Stimulated activated effector memory CD8-positive, alpha-beta T cell treated with anti-CD3 and anti-CD28 coated beads, Interleukin-12 subunit alpha, Interleukin-12 subunit beta, amount 100 ng/mL, for 72 hours (primary cell): Measurements from ENCODE around the gene IL1RL2.
A peak's percentile ranks its signal among the peaks of the same experiment; 100 is the strongest.

Experiments used
- ATAC-seq: fragments of 150-1000 bp; cut with Tn5 transposase; 2 replicates; pipeline ENCODE4 v1.10.0; 2021
- DNase-seq, 2 donors: peaks; one replicate each; pipeline ENCODE4 v3.0.0; 2021 to 2022; ENCODE audit warnings: low spot score in 2 of 2
- H3K27ac Mint-ChIP-seq: one replicate; pipeline ENCODE4 v1.8.0; 2022; ENCODE audit warnings: mild to moderate bottlenecking, mixed read lengths
- H3K36me3 Mint-ChIP-seq: one replicate; pipeline ENCODE4 v1.8.0; 2022; ENCODE audit warnings: mild to moderate bottlenecking, mixed read lengths
- H3K4me1 Mint-ChIP-seq: one replicate; pipeline ENCODE4 v1.8.0; 2022; ENCODE audit warnings: mixed read lengths
- H3K4me3 Mint-ChIP-seq: one replicate; pipeline ENCODE4 v1.8.0; 2022; ENCODE audit warnings: mild to moderate bottlenecking, mixed read lengths
- H3K9me3 Mint-ChIP-seq: one replicate; pipeline ENCODE4 v1.8.0; 2022; ENCODE audit warnings: mixed read lengths

Gene IL1RL2

DNA sequence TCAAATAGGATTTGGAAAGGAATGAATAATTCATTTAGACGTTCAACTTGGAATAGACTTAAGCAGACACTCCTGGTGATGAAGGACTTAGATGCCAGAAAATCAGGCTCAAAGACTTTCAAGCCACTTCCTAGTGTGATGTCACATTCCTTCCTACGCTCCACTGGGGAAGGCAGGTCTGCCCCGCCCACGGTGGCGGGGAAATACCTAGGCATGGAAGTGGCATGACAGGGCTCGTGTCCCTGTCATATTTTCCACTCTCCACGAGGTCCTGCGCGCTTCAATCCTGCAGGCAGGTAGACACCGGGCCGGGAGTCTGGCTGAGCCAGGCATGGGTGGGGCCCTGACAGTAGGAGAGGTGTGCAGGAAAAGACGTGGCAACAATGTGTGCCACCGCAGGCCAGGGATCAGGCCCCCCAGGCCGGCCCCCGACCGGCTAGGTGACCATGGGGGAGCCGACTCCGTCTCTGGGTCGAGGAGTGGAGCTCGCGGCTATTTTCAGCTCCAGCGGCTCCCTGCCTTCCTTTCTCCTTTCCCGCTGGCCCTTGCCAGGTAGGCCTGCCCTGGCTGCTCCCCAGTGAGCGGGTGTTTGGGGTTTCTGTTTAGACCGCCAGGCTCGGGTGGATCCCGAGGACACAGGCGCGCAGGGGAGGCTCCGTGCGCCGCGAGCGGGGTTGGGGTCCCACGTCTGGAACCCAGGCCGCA lies at the start of gene IL1RL2:
TSS of gene IL1RL2 (plus strand) at position 233 of the 705 bp plus-strand sequence. CDS start 845 bp downstream, outside the sequence.
- H3K4me1 Mint-ChIP-seq: peaks cover 8% of the 10 kb centered on the region
- DNase-seq (no peak), ATAC-seq (no peak)
- H3K36me3 Mint-ChIP-seq: peaks cover 6% of the 10 kb centered on the region
- peak within 1 kb of the TSS; percentile 73 for H3K4me3 Mint-ChIP-seq
- H3K9me3 Mint-ChIP-seq: no peaks in the 10 kb centered on the region
- peak within 1 kb of the TSS; percentile 45 for H3K27ac Mint-ChIP-seq

DNA sequence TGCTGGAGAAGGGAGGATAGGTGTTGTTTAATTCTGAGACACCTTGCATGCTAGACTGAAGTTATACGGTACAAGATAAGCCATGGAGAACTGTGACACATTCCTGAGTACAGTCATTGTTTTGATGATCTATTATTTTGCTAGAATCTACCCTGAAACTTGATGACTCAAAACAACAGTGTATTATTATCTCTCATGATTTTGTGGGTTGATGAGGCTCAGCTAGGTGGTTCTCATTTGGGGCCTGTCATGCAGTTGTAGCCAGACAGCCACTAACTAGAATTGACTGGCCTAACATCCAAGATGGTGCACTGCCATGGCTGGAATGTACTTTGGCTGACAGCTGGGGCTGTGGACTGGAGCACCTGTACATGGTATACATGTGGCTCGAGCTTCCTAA lies 49.7 kb upstream of the IL1RL2 start:
- peak in 1 of 2 donors; percentile 65 for DNase-seq
- ATAC-seq: peak; percentile 97
- Mint-ChIP-seq H3K27ac (peak overlapping the region; percentile 80), H3K4me1 (peaks cover 42% of the 10 kb centered on the region), H3K36me3 (peaks cover 6% of the 10 kb centered on the region), H3K9me3 (peaks cover 2% of the 10 kb centered on the region), H3K4me3 (peak overlapping the region; percentile 21)

GRCh38 chr2:102138331-102138730 lies 48.5 kb upstream of the IL1RL2 start:
- Mint-ChIP-seq H3K4me1 (peaks cover 47% of the 10 kb centered on the region), H3K4me3 (no peak overlapping the region), H3K36me3 (peaks cover 6% of the 10 kb centered on the region), H3K9me3 (no peaks in the 10 kb centered on the region), H3K27ac (peak overlapping the region; percentile 1)
- DNase-seq (no peak), ATAC-seq (peak; percentile 44)

GRCh38 chr2:102139851-102140250 lies 47.0 kb upstream of the IL1RL2 start:
- Mint-ChIP-seq H3K27ac (no peak overlapping the region), H3K4me3 (no peak overlapping the region), H3K9me3 (peaks cover 2% of the 10 kb centered on the region), H3K36me3 (peaks cover 6% of the 10 kb centered on the region), H3K4me1 (peaks cover 47% of the 10 kb centered on the region)
- DNase-seq (no peak), ATAC-seq (no peak)

DNA sequence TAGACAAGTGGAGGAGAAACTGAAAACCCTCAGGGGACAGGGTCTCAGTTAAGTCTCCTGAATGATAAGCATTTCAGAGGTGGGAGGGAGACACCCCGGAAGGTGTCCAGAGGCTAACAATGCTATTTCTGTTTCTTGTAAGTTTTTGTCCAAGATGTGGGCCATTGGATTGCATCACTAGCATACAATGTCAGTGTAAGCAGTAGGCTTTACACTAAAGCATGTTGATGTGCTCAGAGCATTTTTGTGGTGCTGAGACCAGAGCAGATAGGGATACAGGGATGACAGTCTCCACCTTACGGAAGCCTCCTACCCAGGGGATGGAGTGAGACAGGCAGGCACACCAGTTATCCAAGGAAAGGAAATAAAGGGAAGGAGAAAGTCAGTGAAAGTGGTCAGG lies 46.4 kb upstream of the IL1RL2 start:
- Mint-ChIP-seq H3K9me3 (peaks cover 7% of the 10 kb centered on the region), H3K4me1 (peaks cover 47% of the 10 kb centered on the region), H3K4me3 (no peak overlapping the region), H3K27ac (no peak overlapping the region), H3K36me3 (peaks cover 6% of the 10 kb centered on the region)
- ATAC-seq (no peak), DNase-seq (peak in 1 of 2 donors; percentile 42)

- Mint-ChIP-seq H3K9me3 (peaks cover 11% of the 10 kb centered on the region), H3K4me1 (peaks cover 47% of the 10 kb centered on the region), H3K36me3 (peaks cover 6% of the 10 kb centered on the region), H3K27ac (no peak overlapping the region), H3K4me3 (peak overlapping the region; percentile 56)
- no peak for ATAC-seq
- DNase-seq: peak in 1 of 2 donors; percentile 47
These were observed 45.5 kb upstream of the IL1RL2 start for GRCh38 chr2:102141011-102141943.

DNA sequence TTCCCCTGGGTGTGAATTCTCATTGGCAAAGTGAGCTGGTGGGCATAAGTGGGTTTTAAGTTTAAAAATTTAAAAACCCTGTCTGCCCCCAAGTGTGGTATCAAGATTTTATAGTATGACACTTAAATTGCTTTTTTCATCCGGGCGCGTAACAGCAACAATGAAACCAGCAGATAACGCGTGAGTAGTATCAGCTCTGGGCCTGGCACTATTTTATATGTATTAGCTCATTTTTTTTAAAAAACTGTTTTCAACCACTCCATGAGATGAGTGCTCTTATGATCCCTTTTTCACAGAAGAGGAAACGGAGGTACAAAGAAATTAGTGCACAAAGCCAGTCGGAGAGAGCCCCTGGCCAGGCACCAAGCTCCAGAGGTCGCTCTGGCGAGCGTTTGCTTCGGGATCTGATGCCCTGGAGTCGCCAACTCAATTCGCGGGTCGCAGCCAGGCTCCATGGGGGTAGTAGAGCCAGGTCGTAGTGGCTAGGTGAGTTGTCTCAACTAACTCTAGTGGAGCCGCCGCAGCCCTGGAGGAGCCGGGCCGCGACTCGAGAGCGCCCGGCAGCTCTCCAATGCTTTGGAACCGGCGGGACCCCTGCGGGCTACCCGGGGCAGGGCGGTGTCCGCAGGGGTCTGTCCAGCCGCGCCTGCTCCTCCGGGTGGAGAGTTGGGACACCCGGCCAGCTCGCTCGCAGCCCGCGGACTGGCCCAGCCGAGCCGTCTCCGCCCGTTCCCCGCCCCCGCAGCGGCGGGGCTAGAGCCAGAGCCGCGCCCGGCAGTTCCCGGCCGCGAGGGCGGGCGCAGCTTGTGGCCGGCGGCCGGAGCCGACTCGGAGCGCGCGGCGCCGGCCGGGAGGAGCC lies 44.6 kb upstream of the IL1RL2 start, which contains the start of gene IL1R1:
TSS of gene IL1R1 (plus strand) at position 777 of the 859 bp plus-strand sequence. CDS start 14,979 bp downstream, outside the sequence.
- ATAC-seq: peak; percentile 58
- Mint-ChIP-seq H3K36me3 (peaks cover 8% of the 10 kb centered on the region), H3K4me1 (peaks cover 43% of the 10 kb centered on the region), H3K27ac (no peak within 1 kb of the TSS), H3K9me3 (peaks cover 15% of the 10 kb centered on the region), H3K4me3 (peak within 1 kb of the TSS; percentile 56)
- peak in 1 of 2 donors; percentile 47 for DNase-seq

GRCh38 chr2:102142829-102143449 lies 43.9 kb upstream of the IL1RL2 start:
- Mint-ChIP-seq H3K4me3 (peak overlapping the region; percentile 56), H3K4me1 (peaks cover 43% of the 10 kb centered on the region), H3K36me3 (peaks cover 16% of the 10 kb centered on the region), H3K27ac (no peak overlapping the region), H3K9me3 (peaks cover 16% of the 10 kb centered on the region)
- DNase-seq: peak in 1 of 2 donors; percentile 43
- ATAC-seq: peak; percentile 14

- Mint-ChIP-seq H3K9me3 (peaks cover 17% of the 10 kb centered on the region), H3K4me1 (peaks cover 43% of the 10 kb centered on the region), H3K4me3 (peak overlapping the region; percentile 56), H3K36me3 (peaks cover 19% of the 10 kb centered on the region), H3K27ac (no peak overlapping the region)
- peak in 1 of 2 donors; percentile 45 for DNase-seq
- no peak for ATAC-seq
These were observed 43.3 kb upstream of the IL1RL2 start for GRCh38 chr2:102143450-102143985.

- peaks cover 38% of the 10 kb centered on the region for H3K4me1 Mint-ChIP-seq
- no peak overlapping the region for H3K27ac Mint-ChIP-seq
- H3K9me3 Mint-ChIP-seq: peaks cover 23% of the 10 kb centered on the region
- ATAC-seq (no peak), DNase-seq (no peak)
- peaks cover 19% of the 10 kb centered on the region for H3K36me3 Mint-ChIP-seq
- no peak overlapping the region for H3K4me3 Mint-ChIP-seq
These were observed 42.7 kb upstream of the IL1RL2 start for GRCh38 chr2:102144128-102144527.

DNA sequence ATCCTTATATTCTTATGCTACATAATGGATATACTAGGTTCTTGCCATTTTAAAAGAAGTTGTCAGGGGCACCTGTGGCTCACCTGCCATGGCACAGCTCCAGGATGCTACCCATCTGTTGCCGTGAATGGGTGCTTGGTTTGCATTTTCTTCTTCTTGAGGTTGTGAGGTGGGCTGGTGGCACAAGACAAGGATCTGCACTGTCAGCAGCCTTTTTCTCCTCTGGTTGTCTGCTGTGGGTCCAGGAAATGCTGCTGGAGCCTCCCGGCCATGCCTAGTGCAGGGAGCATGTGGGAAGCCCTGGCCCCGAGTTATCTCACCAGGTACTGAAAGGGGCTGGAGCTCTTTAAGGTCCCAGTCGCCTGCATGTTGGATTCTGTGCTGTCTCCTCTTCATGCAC lies 41.7 kb upstream of the IL1RL2 start:
- peaks cover 30% of the 10 kb centered on the region for H3K4me1 Mint-ChIP-seq
- no peak overlapping the region for H3K4me3 Mint-ChIP-seq
- H3K36me3 Mint-ChIP-seq: peaks cover 19% of the 10 kb centered on the region
- DNase-seq: peak in 1 of 2 donors; percentile 40
- H3K27ac Mint-ChIP-seq: no peak overlapping the region
- no peak for ATAC-seq
- H3K9me3 Mint-ChIP-seq: peaks cover 24% of the 10 kb centered on the region

- DNase-seq (no peak), ATAC-seq (no peak)
- H3K4me3 Mint-ChIP-seq: no peak overlapping the region
- peaks cover 25% of the 10 kb centered on the region for H3K4me1 Mint-ChIP-seq
- H3K9me3 Mint-ChIP-seq: peaks cover 24% of the 10 kb centered on the region
- no peak overlapping the region for H3K27ac Mint-ChIP-seq
- H3K36me3 Mint-ChIP-seq: peaks cover 13% of the 10 kb centered on the region
These were observed 40.9 kb upstream of the IL1RL2 start for GRCh38 chr2:102145934-102146333.

- peaks cover 28% of the 10 kb centered on the region for H3K4me1 Mint-ChIP-seq
- peak overlapping the region; percentile 72 for H3K27ac Mint-ChIP-seq
- peaks cover 29% of the 10 kb centered on the region for H3K9me3 Mint-ChIP-seq
- no peak overlapping the region for H3K4me3 Mint-ChIP-seq
- H3K36me3 Mint-ChIP-seq: peaks cover 13% of the 10 kb centered on the region
- DNase-seq (no peak), ATAC-seq (peak; percentile 96)
These were observed 38.9 kb upstream of the IL1RL2 start for GRCh38 chr2:102147935-102148334.

DNA sequence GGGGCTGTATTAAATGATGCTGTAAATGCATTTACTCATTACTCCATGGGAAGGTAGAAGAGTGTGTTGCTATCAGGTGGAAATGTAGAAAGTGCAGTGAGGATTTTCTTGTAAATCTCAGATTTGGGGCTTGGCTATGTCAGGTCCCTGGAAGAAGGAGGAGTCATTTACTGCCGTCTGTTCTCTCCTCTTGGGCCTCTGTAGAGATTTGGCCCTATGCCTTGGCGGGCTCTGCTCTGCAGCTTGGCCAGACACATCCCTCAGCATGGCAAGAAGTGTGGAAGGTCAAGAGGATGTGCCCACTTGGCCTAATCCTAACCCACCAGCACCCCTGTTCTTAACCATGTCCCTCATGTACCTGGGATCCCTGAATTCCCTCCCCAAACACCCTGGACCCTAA lies 37.6 kb upstream of the IL1RL2 start:
- no peak overlapping the region for H3K4me3 Mint-ChIP-seq
- DNase-seq (no peak), ATAC-seq (no peak)
- peaks cover 25% of the 10 kb centered on the region for H3K4me1 Mint-ChIP-seq
- no peak overlapping the region for H3K27ac Mint-ChIP-seq
- H3K36me3 Mint-ChIP-seq: peaks cover 13% of the 10 kb centered on the region
- H3K9me3 Mint-ChIP-seq: peaks cover 31% of the 10 kb centered on the region
